Tibial nerve (tissue), 4 donors: ENCODE measurements around the gene RPS19BP1.
A peak's percentile ranks its signal among the peaks of the same experiment; 100 is the strongest.
"Not testable (repeated sequence)": the region's sequence is repeated elsewhere in the genome, so short reads cannot be mapped to it uniquely, and the experiment has no call there.

Source experiments
- CTCF ChIP-seq, 5 experiments: fragments of 200-600 bp in 3 of 5; fragments of 450-650 bp in 2 of 5; sonication (generic) in 3 of 5; IDR thresholded peaks; one replicate each; pipeline ENCODE4 v1.5.1; 2016 to 2019; ENCODE audit warnings: antibody characterized with exemption in 5 of 5, mild to moderate bottlenecking in 3 of 5, moderate library complexity in 2 of 5
- EP300 ChIP-seq, 2 donors: sonication (generic); formaldehyde crosslinking; IDR thresholded peaks; one replicate each; pipeline ENCODE4 v1.6.1; 2017; ENCODE audit warnings: antibody characterized with exemption in 2 of 2, mild to moderate bottlenecking in 1 of 2
- POLR2A ChIP-seq, 2 donors: fragments of 450-650 bp; IDR thresholded peaks; one replicate each; pipeline ENCODE4 v1.6.1; 2017; ENCODE audit warnings: antibody characterized with exemption in 2 of 2, mild to moderate bottlenecking in 2 of 2, moderate library complexity in 2 of 2

- peak in 1 of 5 experiments; percentile 5 for TF ChIP-seq CTCF (IDR thresholded peaks at IDR 0.05)
- TF ChIP-seq POLR2A, EP300 (IDR thresholded peaks at IDR 0.05): not testable (repeated sequence)
Observed at GRCh38 chr22:39521106-39521885, 11.3 kb downstream of the RPS19BP1 start.
